Psoas muscle (tissue), 8 donors: ENCODE measurements around the gene LRP1B. TPM values are rescaled to one million over a fixed set of nuclear protein-coding genes. Genes with fewer than 3 reads are reported as not detected.

Experiments used
- ATAC-seq, 4 donors: fragments of 200-7000 bp; cut with Tn5 transposase; one replicate each; pipeline ENCODE4 v1.9.1; 2020; ENCODE audit warnings: moderate library complexity in 3 of 4, mild to moderate bottlenecking in 2 of 4
- DNase-seq, 2 donors: peaks; one replicate each; pipeline ENCODE4 v3.0.0-alpha.2; 2020
- H3K27ac ChIP-seq: fragments of 200-600 bp; one replicate; pipeline ENCODE4 v1.8.0; 2022
- H3K27me3 ChIP-seq, 3 donors: fragments of 200-600 bp in 1 of 3; one replicate each; pipeline versions ENCODE4 v1.6.1 to v1.8.0; 2013 to 2022; ENCODE audit warnings: low read length in 2 of 3, mild to moderate bottlenecking in 2 of 3, moderate library complexity in 1 of 3; ENCODE audit not compliant: insufficient read depth in 3 of 3
- H3K36me3 ChIP-seq, 2 donors: fragments of 200-600 bp in 1 of 2; one replicate each; pipeline versions ENCODE4 v1.6.1 to v1.8.0; 2013 to 2022; ENCODE audit warnings: low read depth in 1 of 2, mild to moderate bottlenecking in 1 of 2, moderate library complexity in 1 of 2; ENCODE audit not compliant: insufficient read depth in 1 of 2
- H3K4me1 ChIP-seq: fragments of 200-600 bp; one replicate; pipeline ENCODE4 v1.8.0; 2022
- H3K4me3 ChIP-seq: fragments of 200-600 bp; one replicate; pipeline ENCODE4 v1.8.0; 2022; ENCODE audit warnings: mild to moderate bottlenecking
- H3K9me3 ChIP-seq: fragments of 200-600 bp; one replicate; pipeline ENCODE4 v1.8.0; 2022
- WGBS, 3 donors: extraction: QIAGEN DNeasy Blood & Tissue Kit; methylation state at CpG; one replicate each; pipeline versions ENCODE4 v1.1.6 to v1.1.7; 2013; 5-methylcytosine and 5-hydroxymethylcytosine counted together
- intact Hi-C, 2 donors: fragments of 100-400 bp; cut with DNase I; formaldehyde crosslinking; loops; one replicate each; pipeline versions ENCODE4 v1.11.0 to v1.14.2; 2022
- polyA plus RNA-seq, 3 donors: library from polyadenylated mRNA; stranded (reverse); fragments of 200-250 nt; gene quantifications; one replicate each; pipeline ENCODE4 v1.2.3, GENCODE V29; 2013
- total RNA-seq, 4 donors: library from RNA; stranded (reverse); fragmentation: NEBNext Ultra II Directional in 2 of 4; extraction: Animal tissue kit (Norgen Biotek cat#: 25700) in 2 of 4; gene quantifications; one replicate each; pipeline versions ENCODE4 v1.2.1 to v1.2.4, GENCODE V29; 2021 to 2023
- TF ChIP-seq, protein P1 (sequence below): fragments of 200-600 bp; IDR thresholded peaks from one replicate; pipeline ENCODE4 v1.8.0; 2022; ENCODE audit warnings: antibody characterized with exemption
- donor health status: healthy with polysubstance abuse.
- donor health status: DM: no; HTN: no; CAD: no; lungs with moderate emphysema.
- donor health status: Bipolar disorder and iron deficiency.
- donor health status: healthy.
- donor health status: DM: yes; HTN: yes; CAD: no.
- donor health status: DM: no; HTN: no; CAD: no.
- donor health status: DM: no; HTN: no; CAD: no.
- donor health status: DM: yes; HTN: yes; CAD: no.

Gene LRP1B
- total and polyA plus RNA-seq, 7 donors, result 0.33 to 3.3 (median 0.95) TPM

GRCh38 chr2:140744379-140744778, 1386.4 kb downstream of the LRP1B start:
- Histone ChIP-seq H3K27ac (no peak overlapping the region), H3K36me3 (no peaks in the 10 kb centered on the region), H3K4me3 (no peak overlapping the region), H3K9me3 (no peaks in the 10 kb centered on the region), H3K27me3 (no peaks in the 10 kb centered on the region), H3K4me1 (no peaks in the 10 kb centered on the region)
- intact Hi-C loops, result no loop called here
- ATAC-seq (no peak), DNase-seq (no peak)
- 79 to 88% (median 87%) methylated on average over 3 of the region's 3 CpGs for WGBS, 3 donors
- TF ChIP-seq, protein P1, sequence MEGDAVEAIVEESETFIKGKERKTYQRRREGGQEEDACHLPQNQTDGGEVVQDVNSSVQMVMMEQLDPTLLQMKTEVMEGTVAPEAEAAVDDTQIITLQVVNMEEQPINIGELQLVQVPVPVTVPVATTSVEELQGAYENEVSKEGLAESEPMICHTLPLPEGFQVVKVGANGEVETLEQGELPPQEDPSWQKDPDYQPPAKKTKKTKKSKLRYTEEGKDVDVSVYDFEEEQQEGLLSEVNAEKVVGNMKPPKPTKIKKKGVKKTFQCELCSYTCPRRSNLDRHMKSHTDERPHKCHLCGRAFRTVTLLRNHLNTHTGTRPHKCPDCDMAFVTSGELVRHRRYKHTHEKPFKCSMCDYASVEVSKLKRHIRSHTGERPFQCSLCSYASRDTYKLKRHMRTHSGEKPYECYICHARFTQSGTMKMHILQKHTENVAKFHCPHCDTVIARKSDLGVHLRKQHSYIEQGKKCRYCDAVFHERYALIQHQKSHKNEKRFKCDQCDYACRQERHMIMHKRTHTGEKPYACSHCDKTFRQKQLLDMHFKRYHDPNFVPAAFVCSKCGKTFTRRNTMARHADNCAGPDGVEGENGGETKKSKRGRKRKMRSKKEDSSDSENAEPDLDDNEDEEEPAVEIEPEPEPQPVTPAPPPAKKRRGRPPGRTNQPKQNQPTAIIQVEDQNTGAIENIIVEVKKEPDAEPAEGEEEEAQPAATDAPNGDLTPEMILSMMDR, result no peak

- WGBS, 3 donors, result 87 to 94% (median 88%) methylated on average over 1 of the region's 1 CpG
- DNase-seq (no peak), ATAC-seq (no peak)
- no peaks in the 10 kb centered on the region for H3K27me3 ChIP-seq
- intact Hi-C loops, result no loop called here
- no peaks in the 10 kb centered on the region for H3K4me1 ChIP-seq
- no peak overlapping the region for H3K4me3 ChIP-seq
- no peaks in the 10 kb centered on the region for H3K36me3 ChIP-seq
- TF ChIP-seq, protein P1, result no peak
- H3K9me3 ChIP-seq, result no peaks in the 10 kb centered on the region
- H3K27ac ChIP-seq, result no peak overlapping the region
Observed at GRCh38 chr2:140737006-140737405, 1393.8 kb downstream of the LRP1B start.

DNA sequence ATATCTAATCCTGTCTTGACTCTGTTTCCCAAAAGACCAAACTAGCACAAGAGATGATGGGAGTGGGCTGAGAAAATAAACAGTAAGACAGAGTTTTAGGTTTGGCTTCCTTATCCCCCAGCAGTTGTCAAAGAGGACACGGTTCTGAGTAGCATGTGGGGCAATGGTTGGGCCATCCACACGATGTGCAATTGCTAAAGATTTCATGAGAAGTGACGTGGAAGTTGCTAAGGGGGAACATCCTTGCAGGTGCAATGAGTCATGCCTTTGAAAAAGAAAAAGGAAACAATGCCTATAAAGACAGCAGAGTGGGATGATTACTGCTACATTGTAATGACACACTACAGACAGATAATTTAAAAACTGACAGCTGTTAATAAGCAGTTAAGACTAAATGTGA, 1395.8 kb downstream of the LRP1B start:
- no peak overlapping the region for H3K4me3 ChIP-seq
- no peak for DNase-seq
- H3K4me1 ChIP-seq, result no peaks in the 10 kb centered on the region
- intact Hi-C loops, result no loop called here
- no peak for ATAC-seq
- H3K27ac ChIP-seq, result no peak overlapping the region
- TF ChIP-seq, protein P1, result no peak
- WGBS, 3 donors, result 41 to 57% (median 50%) methylated on average over 3 of the region's 3 CpGs
- H3K27me3 ChIP-seq, result no peaks in the 10 kb centered on the region
- H3K36me3 ChIP-seq, result no peaks in the 10 kb centered on the region
- H3K9me3 ChIP-seq, result no peaks in the 10 kb centered on the region

- intact Hi-C loops, result no loop called here
- ATAC-seq (no peak), DNase-seq (no peak)
- TF ChIP-seq, protein P1, result no peak
- Histone ChIP-seq H3K36me3 (no peaks in the 10 kb centered on the region), H3K27me3 (no peaks in the 10 kb centered on the region), H3K4me3 (no peak overlapping the region), H3K9me3 (no peaks in the 10 kb centered on the region), H3K4me1 (no peaks in the 10 kb centered on the region), H3K27ac (no peak overlapping the region)
- WGBS, 3 donors, result 82 to 93% (median 91%) methylated on average over 1 of the region's 1 CpG
Observed at GRCh38 chr2:140718999-140719398, 1411.8 kb downstream of the LRP1B start.

GRCh38 chr2:140717481-140717880, 1413.3 kb downstream of the LRP1B start:
- H3K36me3 ChIP-seq, result no peaks in the 10 kb centered on the region
- H3K27me3 ChIP-seq, result no peaks in the 10 kb centered on the region
- H3K4me1 ChIP-seq, result no peaks in the 10 kb centered on the region
- WGBS, 3 donors, result 55 to 61% (median 61%) methylated on average over 2 of the region's 2 CpGs
- intact Hi-C loops, result no loop called here
- DNase-seq (no peak), ATAC-seq (no peak)
- TF ChIP-seq, protein P1, result no peak
- H3K9me3 ChIP-seq, result no peaks in the 10 kb centered on the region
- H3K27ac ChIP-seq, result no peak overlapping the region
- H3K4me3 ChIP-seq, result no peak overlapping the region
